Pancreas (tissue), 10 donors: ENCODE results near the gene ICAM4. TPM values are rescaled to one million over a fixed set of nuclear protein-coding genes. Genes with fewer than 3 reads are reported as not detected.
A peak's percentile ranks its signal among the peaks of the same experiment; 100 is the strongest.

Source experiments
- ATAC-seq, 4 donors: fragments of 200-7000 bp; cut with Tn5 transposase; one replicate each; pipeline versions ENCODE4 v1.8.0 to v1.9.1; 2020; ENCODE audit warnings: mild to moderate bottlenecking in 4 of 4, moderate library complexity in 4 of 4
- DNase-seq, 6 donors: peaks; one replicate each; pipeline ENCODE4 v3.0.0-alpha.2; 2020
- FAIRE-seq: peaks from 2 replicates; lab custom pipeline; 2012; peaks lifted over from hg19 to GRCh38; lab: Jason Lieb, UNC
- H3K27ac ChIP-seq, 4 donors: fragments of 200-600 bp; sonication (generic); 1 replicate in 3 of 4; 2 replicates in 1 of 4; pipeline versions ENCODE4 v1.5.0 to v1.8.0; 2020
- H3K27me3 ChIP-seq, 4 donors: fragments of 200-600 bp; one replicate each; pipeline ENCODE4 v1.8.0; 2021
- H3K36me3 ChIP-seq, 3 donors: fragments of 200-600 bp; sonication (generic) in 1 of 3; one replicate each; pipeline versions ENCODE4 v1.5.0 to v1.8.0; 2020 to 2021
- H3K4me1 ChIP-seq, 3 donors: fragments of 200-600 bp; one replicate each; pipeline ENCODE4 v1.8.0; 2021
- H3K4me3 ChIP-seq, 4 donors: fragments of 200-600 bp; sonication (generic) in 2 of 4; one replicate each; pipeline versions ENCODE4 v1.5.0 to v1.8.0; 2020 to 2021
- H3K9me3 ChIP-seq, 4 donors: fragments of 200-600 bp; one replicate each; pipeline ENCODE4 v1.8.0; 2021
- CTCF ChIP-seq, 4 donors: fragments of 200-600 bp; sonication (generic) in 3 of 4; IDR thresholded peaks; one replicate each; pipeline versions ENCODE4 v1.5.0 to v1.8.0; 2021; ENCODE audit warnings: antibody characterized with exemption in 4 of 4
- WGBS, 2 donors: extraction: QIAGEN DNeasy Blood & Tissue Kit; methylation state at CpG; one replicate each; pipeline ENCODE4 v1.1.7; 2013; 5-methylcytosine and 5-hydroxymethylcytosine counted together
- intact Hi-C, 3 donors: fragments of 100-400 bp; cut with DNase I; formaldehyde crosslinking; loops; one replicate each; pipeline versions ENCODE4 v1.11.1 to v1.14.2; 2022
- polyA plus RNA-seq, 2 donors: library from polyadenylated mRNA; stranded (reverse); fragments of 200-250 nt; gene quantifications; one replicate each; pipeline ENCODE4 v1.2.3, GENCODE V29; 2013
- total RNA-seq, 6 donors: library from RNA; stranded (reverse); fragmentation: NEBNext Ultra II Directional in 4 of 6; extraction: Animal tissue kit (Norgen Biotek cat#: 25700) in 4 of 6; gene quantifications; one replicate each; pipeline versions ENCODE4 v1.2.1 to v1.2.4, GENCODE V29; 2021 to 2023
- donor health status: healthy with polysubstance abuse.
- donor health status: DM: no; HTN: no; CAD: no; lungs with moderate emphysema.
- donor health status: DM: no; HTN: no; CAD: no.
- donor health status: control.
- donor health status: control.
- donor health status: Bipolar disorder and iron deficiency.
- donor health status: DM: yes; HTN: yes; CAD: no.
- donor health status: DM: no; HTN: no; CAD: no.
- donor health status: DM: no; HTN: no; CAD: no.
- donor health status: DM: yes; HTN: yes; CAD: no.

The ICAM4 gene
- total and polyA plus RNA-seq, 8 donors = 0.13 to 0.56 (median 0.21) TPM; not detected in 2

- Histone ChIP-seq H3K36me3 (no peaks in the 10 kb centered on the region), H3K9me3 (no peaks in the 10 kb centered on the region), H3K4me1 (peaks cover 9 to 22% (median 11%) of the 10 kb centered on the region in 3 donors), H3K27ac (no peak overlapping the region), H3K27me3 (peaks cover 0 to 37% (median 11%) of the 10 kb centered on the region in 4 donors), H3K4me3 (peak overlapping the region in 2 of 4 donors; percentile 17 to 48)
- 1 to 2% methylated on average over 50 of the region's 50 CpGs for WGBS, 2 donors
- no peak for TF ChIP-seq CTCF (IDR thresholded peaks at IDR 0.05)
- DNase-seq = no peak
- ATAC-seq = peak in 1 of 4 donors; percentile 5
- intact Hi-C loops = no loop called here
- FAIRE-seq = no peak
Observed at GRCh38 chr19:10289167-10289835, 2.5 kb downstream of the ICAM4 start.

- peaks cover 9 to 22% (median 11%) of the 10 kb centered on the region in 3 donors for H3K4me1 ChIP-seq
- no peak within 1 kb of the TSS for H3K27ac ChIP-seq
- no peaks in the 10 kb centered on the region for H3K36me3 ChIP-seq
- 2% methylated on average over 38 to 45 of the region's 45 CpGs for WGBS, 2 donors
- H3K27me3 ChIP-seq = peaks cover 0 to 42% (median 11%) of the 10 kb centered on the region in 4 donors
- no peak for DNase-seq
- peak within 1 kb of the TSS in 2 of 4 donors; percentile 17 to 48 for H3K4me3 ChIP-seq
- FAIRE-seq = no peak
- intact Hi-C loops = no loop called here
- no peaks in the 10 kb centered on the region for H3K9me3 ChIP-seq
- TF ChIP-seq CTCF (IDR thresholded peaks at IDR 0.05) = no peak
- ATAC-seq = no peak
Observed at GRCh38 chr19:10289836-10290356, 3.1 kb downstream of the ICAM4 start, which contains the start of gene ICAM5. Gene ICAM5 (plus strand): TSS chr19:10289952. CDS start chr19:10290044, 92 bp downstream.

- H3K9me3 ChIP-seq = no peaks in the 10 kb centered on the region
- no peak overlapping the region for H3K27ac ChIP-seq
- H3K27me3 ChIP-seq = peaks cover 0 to 43% (median 11%) of the 10 kb centered on the region in 4 donors
- WGBS, 2 donors = 1 to 3% methylated on average over 30 of the region's 30 CpGs
- intact Hi-C loops = no loop called here
- no peak for DNase-seq
- H3K36me3 ChIP-seq = no peaks in the 10 kb centered on the region
- H3K4me3 ChIP-seq = peak overlapping the region in 1 of 4 donors; percentile 48
- no peak for FAIRE-seq
- no peak for TF ChIP-seq CTCF (IDR thresholded peaks at IDR 0.05)
- ATAC-seq = no peak
- peaks cover 11 to 26% (median 13%) of the 10 kb centered on the region in 3 donors for H3K4me1 ChIP-seq
Observed at GRCh38 chr19:10290357-10290875, 3.7 kb downstream of the ICAM4 start.

- intact Hi-C loops = no loop called here
- H3K4me1 ChIP-seq = peaks cover 11 to 29% (median 17%) of the 10 kb centered on the region in 3 donors
- H3K9me3 ChIP-seq = no peaks in the 10 kb centered on the region
- ATAC-seq = peak in 3 of 4 donors; percentile 32 to 38 (median 32)
- no peaks in the 10 kb centered on the region for H3K36me3 ChIP-seq
- no peak for FAIRE-seq
- H3K27me3 ChIP-seq = peaks cover 0 to 45% (median 11%) of the 10 kb centered on the region in 4 donors
- no peak overlapping the region for H3K27ac ChIP-seq
- peak in 2 of 6 donors; percentile 35 to 71 for DNase-seq
- WGBS, 2 donors = 1 to 3% methylated on average over 57 of the region's 57 CpGs
- no peak for TF ChIP-seq CTCF (IDR thresholded peaks at IDR 0.05)
- peak overlapping the region in 2 of 4 donors; percentile 26 to 48 for H3K4me3 ChIP-seq
Observed at GRCh38 chr19:10290876-10291553, 4.3 kb downstream of the ICAM4 start.
